ENCODE data around the gene GAP43.

Gene GAP43

GRCh38 chr3:115687721-115688120, 64.4 kb downstream of the GAP43 start:
- H3K9me3 ChIP-seq (ENCODE audit: control insufficient read depth, low read length), result no peaks in the 10 kb centered on the region

GRCh38 chr3:115688418-115688817, 65.1 kb downstream of the GAP43 start:
- DNase-seq (ENCODE audit: low read depth), result no peak
- H3K4me1 ChIP-seq (ENCODE audit: control insufficient read depth, insufficient read depth, low read length), result peaks cover 10% of the 10 kb centered on the region
- H3K27me3 ChIP-seq (replicated peaks; ENCODE audit: control insufficient read depth, insufficient read depth, low read length), result no peaks in the 10 kb centered on the region
- H3K9me3 ChIP-seq (ENCODE audit: control insufficient read depth, low read length), result no peaks in the 10 kb centered on the region
- no peak overlapping the region for H3K9ac ChIP-seq (ENCODE audit: low read length)
- H3K36me3 ChIP-seq (ENCODE audit: control insufficient read depth, insufficient read depth, low read length, severe bottlenecking), result no peaks in the 10 kb centered on the region
- no peak overlapping the region for H3K4me3 ChIP-seq (ENCODE audit: low read length)

More at GRCh38 chr3:115687721-115688120, 64.4 kb downstream of the GAP43 start:
- DNase-seq (ENCODE audit: low read depth), result peak; percentile 30
- Histone ChIP-seq H3K4me1 (ENCODE audit: control insufficient read depth, insufficient read depth, low read length) (peaks cover 5% of the 10 kb centered on the region), H3K4me3 (ENCODE audit: low read length) (no peak overlapping the region), H3K27me3 (replicated peaks; ENCODE audit: control insufficient read depth, insufficient read depth, low read length) (no peaks in the 10 kb centered on the region), H3K36me3 (ENCODE audit: control insufficient read depth, insufficient read depth, low read length, severe bottlenecking) (no peaks in the 10 kb centered on the region), H3K9ac (ENCODE audit: low read length) (no peak overlapping the region)

- Histone ChIP-seq H3K27me3 (replicated peaks; ENCODE audit: control insufficient read depth, insufficient read depth, low read length) (no peaks in the 10 kb centered on the region), H3K9me3 (ENCODE audit: control insufficient read depth, low read length) (no peaks in the 10 kb centered on the region), H3K4me3 (ENCODE audit: low read length) (no peak overlapping the region), H3K36me3 (ENCODE audit: control insufficient read depth, insufficient read depth, low read length, severe bottlenecking) (no peaks in the 10 kb centered on the region), H3K9ac (ENCODE audit: low read length) (no peak overlapping the region), H3K4me1 (ENCODE audit: control insufficient read depth, insufficient read depth, low read length) (peaks cover 10% of the 10 kb centered on the region)
- no peak for DNase-seq (ENCODE audit: low read depth)
Measured at GRCh38 chr3:115689928-115690327, 66.6 kb downstream of the GAP43 start.

GRCh38 chr3:115691964-115692363, 68.7 kb downstream of the GAP43 start:
- no peak overlapping the region for H3K9ac ChIP-seq (ENCODE audit: low read length)
- no peak for DNase-seq (ENCODE audit: low read depth)

GRCh38 chr3:115692887-115693524, 69.7 kb downstream of the GAP43 start:
- Histone ChIP-seq H3K9ac (ENCODE audit: low read length) (peak overlapping the region; percentile 22), H3K36me3 (ENCODE audit: control insufficient read depth, insufficient read depth, low read length, severe bottlenecking) (no peaks in the 10 kb centered on the region), H3K4me3 (ENCODE audit: low read length) (no peak overlapping the region), H3K4me1 (ENCODE audit: control insufficient read depth, insufficient read depth, low read length) (peaks cover 13% of the 10 kb centered on the region), H3K9me3 (ENCODE audit: control insufficient read depth, low read length) (no peaks in the 10 kb centered on the region), H3K27me3 (replicated peaks; ENCODE audit: control insufficient read depth, insufficient read depth, low read length) (no peaks in the 10 kb centered on the region)
- peak; percentile 91 for DNase-seq (ENCODE audit: low read depth)

More at GRCh38 chr3:115691964-115692363, 68.7 kb downstream of the GAP43 start:
- Histone ChIP-seq H3K36me3 (ENCODE audit: control insufficient read depth, insufficient read depth, low read length, severe bottlenecking) (no peaks in the 10 kb centered on the region), H3K27me3 (replicated peaks; ENCODE audit: control insufficient read depth, insufficient read depth, low read length) (no peaks in the 10 kb centered on the region), H3K9me3 (ENCODE audit: control insufficient read depth, low read length) (no peaks in the 10 kb centered on the region), H3K4me3 (ENCODE audit: low read length) (no peak overlapping the region), H3K4me1 (ENCODE audit: control insufficient read depth, insufficient read depth, low read length) (peaks cover 10% of the 10 kb centered on the region)

GRCh38 chr3:115693868-115694267, 70.6 kb downstream of the GAP43 start:
- H3K4me3 ChIP-seq (ENCODE audit: low read length), result no peak overlapping the region

GRCh38 chr3:115695090-115695489, 71.8 kb downstream of the GAP43 start:
- Histone ChIP-seq H3K4me3 (ENCODE audit: low read length) (no peak overlapping the region), H3K36me3 (ENCODE audit: control insufficient read depth, insufficient read depth, low read length, severe bottlenecking) (no peaks in the 10 kb centered on the region), H3K9me3 (ENCODE audit: control insufficient read depth, low read length) (no peaks in the 10 kb centered on the region), H3K27me3 (replicated peaks; ENCODE audit: control insufficient read depth, insufficient read depth, low read length) (no peaks in the 10 kb centered on the region), H3K4me1 (ENCODE audit: control insufficient read depth, insufficient read depth, low read length) (peaks cover 22% of the 10 kb centered on the region), H3K9ac (ENCODE audit: low read length) (no peak overlapping the region)
- DNase-seq (ENCODE audit: low read depth), result peak; percentile 29

More at GRCh38 chr3:115693868-115694267, 70.6 kb downstream of the GAP43 start:
- DNase-seq (ENCODE audit: low read depth), result no peak
- Histone ChIP-seq H3K27me3 (replicated peaks; ENCODE audit: control insufficient read depth, insufficient read depth, low read length) (no peaks in the 10 kb centered on the region), H3K9me3 (ENCODE audit: control insufficient read depth, low read length) (no peaks in the 10 kb centered on the region), H3K4me1 (ENCODE audit: control insufficient read depth, insufficient read depth, low read length) (peaks cover 13% of the 10 kb centered on the region), H3K9ac (ENCODE audit: low read length) (no peak overlapping the region), H3K36me3 (ENCODE audit: control insufficient read depth, insufficient read depth, low read length, severe bottlenecking) (no peaks in the 10 kb centered on the region)

- Histone ChIP-seq H3K4me3 (ENCODE audit: low read length) (no peak overlapping the region), H3K36me3 (ENCODE audit: control insufficient read depth, insufficient read depth, low read length, severe bottlenecking) (no peaks in the 10 kb centered on the region), H3K9ac (ENCODE audit: low read length) (no peak overlapping the region), H3K27me3 (replicated peaks; ENCODE audit: control insufficient read depth, insufficient read depth, low read length) (no peaks in the 10 kb centered on the region), H3K9me3 (ENCODE audit: control insufficient read depth, low read length) (peaks cover 2% of the 10 kb centered on the region), H3K4me1 (ENCODE audit: control insufficient read depth, insufficient read depth, low read length) (peaks cover 21% of the 10 kb centered on the region)
- DNase-seq (ENCODE audit: low read depth), result no peak
Measured at GRCh38 chr3:115697263-115698053, 74.1 kb downstream of the GAP43 start.

GRCh38 chr3:115698851-115699591, 75.7 kb downstream of the GAP43 start:
- Histone ChIP-seq H3K27me3 (replicated peaks; ENCODE audit: control insufficient read depth, insufficient read depth, low read length) (no peaks in the 10 kb centered on the region), H3K9me3 (ENCODE audit: control insufficient read depth, low read length) (peaks cover 9% of the 10 kb centered on the region), H3K36me3 (ENCODE audit: control insufficient read depth, insufficient read depth, low read length, severe bottlenecking) (no peaks in the 10 kb centered on the region), H3K4me3 (ENCODE audit: low read length) (no peak overlapping the region), H3K4me1 (ENCODE audit: control insufficient read depth, insufficient read depth, low read length) (peaks cover 13% of the 10 kb centered on the region), H3K9ac (ENCODE audit: low read length) (no peak overlapping the region)
- DNase-seq (ENCODE audit: low read depth), result no peak

- Histone ChIP-seq H3K9ac (ENCODE audit: low read length) (no peak overlapping the region), H3K9me3 (ENCODE audit: control insufficient read depth, low read length) (peaks cover 9% of the 10 kb centered on the region), H3K27me3 (replicated peaks; ENCODE audit: control insufficient read depth, insufficient read depth, low read length) (no peaks in the 10 kb centered on the region), H3K36me3 (ENCODE audit: control insufficient read depth, insufficient read depth, low read length, severe bottlenecking) (no peaks in the 10 kb centered on the region), H3K4me3 (ENCODE audit: low read length) (no peak overlapping the region), H3K4me1 (ENCODE audit: control insufficient read depth, insufficient read depth, low read length) (peaks cover 13% of the 10 kb centered on the region)
- DNase-seq (ENCODE audit: low read depth), result peak; percentile 37
Measured at GRCh38 chr3:115699706-115700105, 76.4 kb downstream of the GAP43 start.

GRCh38 chr3:115702598-115702997, 79.3 kb downstream of the GAP43 start:
- peaks cover 13% of the 10 kb centered on the region for H3K4me1 ChIP-seq (ENCODE audit: control insufficient read depth, insufficient read depth, low read length)
- DNase-seq (ENCODE audit: low read depth), result no peak
- H3K9ac ChIP-seq (ENCODE audit: low read length), result no peak overlapping the region
- H3K9me3 ChIP-seq (ENCODE audit: control insufficient read depth, low read length), result peaks cover 9% of the 10 kb centered on the region
- no peaks in the 10 kb centered on the region for H3K36me3 ChIP-seq (ENCODE audit: control insufficient read depth, insufficient read depth, low read length, severe bottlenecking)
- H3K27me3 ChIP-seq (replicated peaks; ENCODE audit: control insufficient read depth, insufficient read depth, low read length), result no peaks in the 10 kb centered on the region
- no peak overlapping the region for H3K4me3 ChIP-seq (ENCODE audit: low read length)

Measured in adipocyte (in vitro differentiated cells).